ENCODE results near the gene XYLT1.
"Not testable (repeated sequence)": the region's sequence is repeated elsewhere in the genome, so short reads cannot be mapped to it uniquely, and the experiment has no call there.

The XYLT1 gene

GRCh38 chr16:17488506-17488905 lies 17.7 kb upstream of the XYLT1 start:
- no peak for DNase-seq (ENCODE audit: low read depth in 2 of 2, low spot score in 1 of 2)

DNA sequence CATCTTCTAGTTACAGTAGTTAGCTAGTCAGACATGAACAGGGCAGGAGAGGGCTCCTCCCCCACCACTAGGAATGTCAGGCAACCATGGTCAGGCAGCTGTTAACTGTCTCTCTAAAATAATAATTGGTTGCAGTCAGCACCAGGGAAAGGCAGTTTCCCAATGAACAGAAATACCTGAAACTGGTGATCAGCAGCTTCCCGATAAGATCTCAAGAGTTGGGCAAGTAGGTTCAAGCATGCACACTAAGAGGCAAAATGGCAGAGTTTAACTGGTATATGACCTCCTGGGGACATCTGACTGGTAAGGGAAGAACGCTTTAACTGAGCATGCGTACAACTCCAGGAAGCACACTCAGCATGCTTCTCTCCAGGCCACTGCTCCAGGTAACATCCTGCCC lies 12.6 kb upstream of the XYLT1 start:
- no peak for DNase-seq (ENCODE audit: low read depth in 2 of 2, low spot score in 1 of 2)

- DNase-seq (ENCODE audit: low read depth in 2 of 2, low spot score in 1 of 2): not testable (repeated sequence)
Observed at GRCh38 chr16:17482341-17482740, 11.6 kb upstream of the XYLT1 start.

DNA sequence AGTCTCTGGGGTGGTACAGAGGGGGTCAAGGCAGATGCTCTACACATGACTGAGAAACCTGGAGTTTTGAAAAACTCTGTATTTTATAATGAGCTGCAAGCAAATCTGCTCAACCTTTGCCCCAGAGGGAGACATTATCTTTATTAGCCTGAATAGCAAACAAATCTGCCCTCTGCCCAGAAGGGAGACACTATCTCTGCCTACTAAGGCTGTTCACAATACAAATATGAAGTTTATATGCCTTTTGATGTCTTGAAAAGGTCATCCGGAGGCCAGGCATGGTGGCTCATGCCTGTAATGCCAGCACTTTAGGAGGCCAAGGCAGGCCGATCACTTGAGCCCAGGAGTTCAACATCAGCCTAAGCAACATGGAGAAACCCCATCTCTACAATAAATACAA lies 11.0 kb upstream of the XYLT1 start:
- DNase-seq (ENCODE audit: low read depth in 2 of 2, low spot score in 1 of 2): no peak

DNA sequence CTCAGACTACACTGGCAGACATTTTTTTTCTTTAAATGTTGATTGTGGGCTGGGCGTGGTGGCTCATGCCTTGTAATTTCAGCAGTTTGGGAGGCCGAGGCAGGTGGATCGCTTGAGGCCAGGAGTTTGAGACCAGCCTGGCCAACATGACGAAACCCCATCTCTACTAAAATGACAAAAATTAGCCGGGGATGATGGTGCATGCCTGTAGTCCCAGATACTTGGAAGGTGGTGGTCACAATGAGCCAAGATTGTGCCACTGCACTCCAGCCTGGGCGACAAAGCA lies 6.4 kb upstream of the XYLT1 start:
- not testable (repeated sequence) for DNase-seq (ENCODE audit: low read depth in 2 of 2, low spot score in 1 of 2)

GRCh38 chr16:17476414-17477259 lies 5.9 kb upstream of the XYLT1 start:
- DNase-seq (ENCODE audit: low read depth in 2 of 2, low spot score in 1 of 2): no peak

DNA sequence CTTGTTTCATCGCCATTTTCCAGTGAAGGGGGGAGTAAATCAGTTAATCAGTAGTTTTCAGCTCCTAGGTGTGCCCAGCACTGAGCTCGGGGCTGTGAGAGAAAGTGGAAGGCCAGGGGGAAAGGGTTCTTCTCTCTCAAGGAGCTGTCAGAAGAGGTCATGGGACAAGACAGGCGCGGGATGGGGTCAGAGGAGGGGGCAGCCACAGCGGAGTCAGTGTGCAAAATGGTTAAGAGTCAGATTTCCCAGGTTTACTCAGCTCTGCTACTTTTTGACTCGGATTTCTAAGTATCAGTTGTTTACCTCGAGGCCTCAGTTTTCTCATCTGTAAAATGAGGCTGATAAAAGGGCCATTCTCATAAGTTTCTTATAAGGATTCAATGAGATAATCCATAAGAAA lies 4.3 kb upstream of the XYLT1 start:
- DNase-seq (ENCODE audit: low read depth in 2 of 2, low spot score in 1 of 2): no peak

DNA sequence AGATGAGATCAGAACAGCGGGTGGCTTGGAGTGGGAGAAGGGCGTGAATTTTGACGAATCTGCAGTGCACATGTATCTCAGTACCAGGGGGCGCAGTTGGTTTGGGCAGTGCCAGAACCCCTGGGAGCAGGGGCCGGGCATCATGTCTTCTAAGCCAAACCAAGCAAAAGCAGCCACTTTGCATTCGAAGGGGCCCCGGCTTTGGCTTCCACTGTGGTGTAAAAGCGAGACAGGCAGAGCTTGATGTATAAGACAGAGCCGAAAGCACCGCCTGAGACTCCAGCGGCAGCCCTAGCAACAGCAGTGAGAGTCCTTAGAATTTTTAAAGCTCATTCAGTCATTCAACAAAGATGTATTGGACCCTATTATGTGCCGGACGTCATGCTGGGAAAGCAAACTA lies 3.8 kb upstream of the XYLT1 start:
- no peak for DNase-seq (ENCODE audit: low read depth in 2 of 2, low spot score in 1 of 2)

- DNase-seq (ENCODE audit: low read depth in 2 of 2, low spot score in 1 of 2): no peak
Observed at GRCh38 chr16:17474037-17474436, 3.3 kb upstream of the XYLT1 start.

DNA sequence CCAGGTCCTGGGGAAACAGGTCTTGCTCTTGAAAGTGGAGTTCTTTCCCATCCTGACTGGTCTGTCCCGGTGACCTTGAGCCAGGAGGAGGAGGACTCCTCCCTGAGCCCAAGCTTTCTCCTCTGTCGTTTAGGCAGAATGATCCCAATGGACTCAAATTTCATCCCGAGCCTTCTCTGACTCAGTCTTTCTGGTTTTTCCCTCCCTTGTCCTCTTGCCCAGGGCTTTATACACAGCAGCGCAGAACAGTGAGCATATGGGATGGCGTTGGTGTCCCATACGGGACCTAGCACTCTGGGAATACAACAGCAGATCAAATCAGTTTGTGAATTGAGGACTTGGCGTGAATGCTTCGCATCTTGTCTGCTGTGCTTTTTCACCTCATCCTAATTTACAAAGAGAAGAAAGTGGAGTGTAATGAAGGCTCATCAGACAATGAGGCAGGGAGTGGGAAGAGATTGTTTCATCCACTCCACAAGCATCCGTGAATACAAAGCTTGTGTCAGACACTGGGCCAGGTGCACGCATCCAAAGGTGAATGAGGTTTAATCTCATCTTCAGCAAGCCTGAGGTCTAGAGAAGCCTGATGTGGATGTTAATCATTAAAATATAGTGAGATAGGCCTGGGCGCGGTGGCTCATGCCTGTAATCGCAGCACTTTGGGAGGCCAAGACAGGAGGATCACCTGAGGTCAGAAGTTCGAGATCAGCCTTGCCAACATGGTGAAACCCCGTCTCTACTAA lies 1.1 kb upstream of the XYLT1 start:
- DNase-seq (ENCODE audit: low read depth in 2 of 2, low spot score in 1 of 2): no peak

- no peak for DNase-seq (ENCODE audit: low read depth in 2 of 2, low spot score in 1 of 2)
Observed at GRCh38 chr16:17470182-17470907, 415 bp downstream of the XYLT1 start.

- DNase-seq (ENCODE audit: low read depth in 2 of 2, low spot score in 1 of 2): no peak
Observed at GRCh38 chr16:17469741-17470181, 999 bp downstream of the XYLT1 start.

- DNase-seq (ENCODE audit: low read depth in 2 of 2, low spot score in 1 of 2): no peak
Observed at GRCh38 chr16:17469011-17469740, 1.6 kb downstream of the XYLT1 start.

DNA sequence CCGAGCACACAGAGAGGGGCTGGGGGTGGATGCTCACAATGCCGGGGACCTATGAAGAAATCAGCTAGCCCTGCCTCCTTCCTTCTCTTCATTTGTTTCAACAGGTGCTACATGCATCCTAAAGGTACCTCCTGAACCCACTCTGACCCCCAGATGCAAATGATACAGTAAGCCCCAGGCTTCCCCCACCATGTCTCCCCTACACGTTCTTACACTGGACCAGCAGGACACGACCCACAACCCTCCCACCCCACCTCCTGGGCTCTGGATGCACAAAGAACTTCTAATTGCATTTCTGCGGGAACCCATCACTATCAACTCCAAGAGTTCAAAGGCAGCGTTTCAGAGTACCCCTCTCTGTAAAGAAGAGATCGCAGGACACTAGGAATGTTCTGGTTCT lies 2.1 kb downstream of the XYLT1 start:
- no peak for DNase-seq (ENCODE audit: low read depth in 2 of 2, low spot score in 1 of 2)

- DNase-seq (ENCODE audit: low read depth in 2 of 2, low spot score in 1 of 2): no peak
Observed at GRCh38 chr16:17467923-17468540, 2.7 kb downstream of the XYLT1 start.

DNA sequence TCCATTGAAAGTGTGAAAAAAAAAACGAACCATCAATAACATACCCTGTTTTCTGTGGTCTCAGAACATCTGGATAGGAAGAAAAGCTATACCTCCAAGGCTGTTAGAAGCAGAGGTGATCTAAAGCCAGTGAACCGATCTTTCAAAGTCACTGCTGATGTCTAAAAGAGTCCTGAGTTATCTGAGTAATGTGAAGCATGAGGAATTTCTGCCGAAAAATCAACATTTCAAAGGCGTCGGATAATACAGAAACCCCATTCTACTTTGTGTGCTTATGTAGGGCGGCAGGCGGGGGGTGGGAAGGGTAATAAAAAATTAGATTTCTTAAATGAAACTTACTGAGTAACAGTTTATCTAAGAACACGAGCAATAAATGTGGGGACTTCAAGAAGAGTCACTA lies 3.9 kb downstream of the XYLT1 start:
- no peak for DNase-seq (ENCODE audit: low read depth in 2 of 2, low spot score in 1 of 2)

- DNase-seq (ENCODE audit: low read depth in 2 of 2, low spot score in 1 of 2): no peak
Observed at GRCh38 chr16:17465460-17465859, 5.3 kb downstream of the XYLT1 start.

- DNase-seq (ENCODE audit: low read depth in 2 of 2, low spot score in 1 of 2): no peak
Observed at GRCh38 chr16:17463335-17463734, 7.4 kb downstream of the XYLT1 start.

GRCh38 chr16:17461951-17462729 lies 8.6 kb downstream of the XYLT1 start:
- DNase-seq (ENCODE audit: low read depth in 2 of 2, low spot score in 1 of 2): no peak

DNA sequence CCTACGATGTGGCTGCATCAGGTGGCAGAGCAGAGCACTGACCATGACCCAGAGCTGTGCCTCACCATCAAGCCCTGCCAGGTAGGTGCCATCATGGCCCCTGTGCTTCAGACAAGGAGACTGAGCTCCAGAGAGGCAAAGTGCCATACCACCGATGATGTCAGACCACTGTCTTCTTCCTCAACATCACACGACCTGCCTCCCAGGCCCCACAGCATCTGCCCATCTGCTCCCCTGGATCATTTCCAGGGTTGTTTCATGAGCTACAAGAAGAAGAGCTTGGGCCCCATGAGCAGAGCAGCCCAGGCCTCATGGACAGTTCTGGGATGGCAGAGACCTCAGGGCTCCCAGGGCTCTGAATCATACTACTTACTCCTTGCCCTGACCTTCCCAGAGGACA lies 9.9 kb downstream of the XYLT1 start:
- no peak for DNase-seq (ENCODE audit: low read depth in 2 of 2, low spot score in 1 of 2)
